ENCODE results near the gene NBAS. TPM values are rescaled to one million over a fixed set of nuclear protein-coding genes. Genes with fewer than 3 reads are reported as not detected.

Gene NBAS
- total and polyA plus RNA-seq, 2 of the 4 experiments (the other 2 are of a cell fraction), result 22.3 to 105 TPM

DNA sequence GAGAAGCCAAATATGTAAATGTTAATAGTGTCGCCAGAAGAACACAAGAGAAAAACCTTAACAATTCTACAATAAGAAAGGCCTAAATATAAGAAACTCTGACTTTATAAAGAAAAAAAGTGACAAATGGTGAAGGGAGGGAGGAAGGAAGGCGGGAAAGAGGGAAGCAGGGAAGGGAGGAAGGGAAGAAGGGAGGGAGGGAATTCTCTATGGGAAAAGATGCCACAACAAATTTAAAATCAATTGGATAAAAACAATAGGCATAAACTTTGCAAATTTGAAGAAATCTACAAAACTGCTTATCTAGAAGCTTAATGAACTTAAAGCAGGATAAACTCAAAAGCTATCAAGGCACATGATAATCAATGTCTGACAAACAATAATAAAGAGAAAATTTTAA, 16.9 kb downstream of the NBAS start (continued):
- TF ChIP-seq, protein P1, sequence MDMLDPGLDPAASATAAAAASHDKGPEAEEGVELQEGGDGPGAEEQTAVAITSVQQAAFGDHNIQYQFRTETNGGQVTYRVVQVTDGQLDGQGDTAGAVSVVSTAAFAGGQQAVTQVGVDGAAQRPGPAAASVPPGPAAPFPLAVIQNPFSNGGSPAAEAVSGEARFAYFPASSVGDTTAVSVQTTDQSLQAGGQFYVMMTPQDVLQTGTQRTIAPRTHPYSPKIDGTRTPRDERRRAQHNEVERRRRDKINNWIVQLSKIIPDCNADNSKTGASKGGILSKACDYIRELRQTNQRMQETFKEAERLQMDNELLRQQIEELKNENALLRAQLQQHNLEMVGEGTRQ (IDR thresholded peaks at IDR 0.05; ENCODE audit: low read depth, low read length), result no peak
- no peak for TF ChIP-seq RAD21 (IDR thresholded peaks at IDR 0.05; ENCODE audit: low read length)

DNA sequence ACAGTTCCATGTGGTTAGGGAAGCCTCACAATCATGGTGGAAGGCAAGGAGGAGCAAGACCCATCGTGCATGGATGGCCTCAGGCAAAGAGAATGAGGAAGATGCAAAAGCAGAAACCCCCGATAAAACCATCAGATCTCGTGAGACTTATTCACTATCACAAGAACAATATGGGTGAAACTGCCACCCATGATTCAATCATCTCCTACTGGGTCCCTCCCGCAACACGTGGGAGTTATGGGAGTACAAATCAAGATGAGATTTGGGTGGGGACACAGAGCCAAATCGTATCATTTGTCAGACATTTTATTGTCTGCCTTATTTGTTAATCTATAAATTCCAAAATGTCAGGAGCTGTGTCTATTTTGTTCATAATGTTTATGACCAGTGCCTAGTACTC, 17.6 kb downstream of the NBAS start:
- no peaks in the 10 kb centered on the region for H3K9me3 ChIP-seq (ENCODE audit: control insufficient read depth, insufficient read depth, low read length)
- H3K56ac ChIP-seq (ENCODE audit: extremely low read depth, insufficient read depth, low read length), result no peak overlapping the region
- no peak overlapping the region for H2AFZ ChIP-seq (replicated peaks; ENCODE audit: low read length, poor library complexity)
- no peak overlapping the region for H3K18ac ChIP-seq (ENCODE audit: low read depth, low read length)
- ChIA-PET CTCF (no interaction called here), POLR2A (ENCODE audit: unreplicated experiment) (no interaction called here)
- H2AK9ac ChIP-seq (replicated peaks; ENCODE audit: low read depth, low read length, poor library complexity), result no peak overlapping the region
- H4K8ac ChIP-seq (ENCODE audit: low read depth in 2 of 2, low read length in 2 of 2), result no peak overlapping the region
- TF ChIP-seq, protein P1 (IDR thresholded peaks at IDR 0.05; ENCODE audit: low read depth, low read length), result no peak
- TF ChIP-seq, protein P2, sequence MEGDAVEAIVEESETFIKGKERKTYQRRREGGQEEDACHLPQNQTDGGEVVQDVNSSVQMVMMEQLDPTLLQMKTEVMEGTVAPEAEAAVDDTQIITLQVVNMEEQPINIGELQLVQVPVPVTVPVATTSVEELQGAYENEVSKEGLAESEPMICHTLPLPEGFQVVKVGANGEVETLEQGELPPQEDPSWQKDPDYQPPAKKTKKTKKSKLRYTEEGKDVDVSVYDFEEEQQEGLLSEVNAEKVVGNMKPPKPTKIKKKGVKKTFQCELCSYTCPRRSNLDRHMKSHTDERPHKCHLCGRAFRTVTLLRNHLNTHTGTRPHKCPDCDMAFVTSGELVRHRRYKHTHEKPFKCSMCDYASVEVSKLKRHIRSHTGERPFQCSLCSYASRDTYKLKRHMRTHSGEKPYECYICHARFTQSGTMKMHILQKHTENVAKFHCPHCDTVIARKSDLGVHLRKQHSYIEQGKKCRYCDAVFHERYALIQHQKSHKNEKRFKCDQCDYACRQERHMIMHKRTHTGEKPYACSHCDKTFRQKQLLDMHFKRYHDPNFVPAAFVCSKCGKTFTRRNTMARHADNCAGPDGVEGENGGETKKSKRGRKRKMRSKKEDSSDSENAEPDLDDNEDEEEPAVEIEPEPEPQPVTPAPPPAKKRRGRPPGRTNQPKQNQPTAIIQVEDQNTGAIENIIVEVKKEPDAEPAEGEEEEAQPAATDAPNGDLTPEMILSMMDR (conservative IDR thresholded peaks at IDR 0.05; ENCODE audit: low read depth, low read length), result no peak
- TF ChIP-seq, protein P3, sequence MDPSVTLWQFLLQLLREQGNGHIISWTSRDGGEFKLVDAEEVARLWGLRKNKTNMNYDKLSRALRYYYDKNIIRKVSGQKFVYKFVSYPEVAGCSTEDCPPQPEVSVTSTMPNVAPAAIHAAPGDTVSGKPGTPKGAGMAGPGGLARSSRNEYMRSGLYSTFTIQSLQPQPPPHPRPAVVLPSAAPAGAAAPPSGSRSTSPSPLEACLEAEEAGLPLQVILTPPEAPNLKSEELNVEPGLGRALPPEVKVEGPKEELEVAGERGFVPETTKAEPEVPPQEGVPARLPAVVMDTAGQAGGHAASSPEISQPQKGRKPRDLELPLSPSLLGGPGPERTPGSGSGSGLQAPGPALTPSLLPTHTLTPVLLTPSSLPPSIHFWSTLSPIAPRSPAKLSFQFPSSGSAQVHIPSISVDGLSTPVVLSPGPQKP (IDR thresholded peaks at IDR 0.05; ENCODE audit: borderline replicate concordance, low read depth, low read length), result no peak
- TF ChIP-seq NFE2L2 (IDR thresholded peaks at IDR 0.05; ENCODE audit: low read depth, low read length), result no peak
- no peak for TF ChIP-seq BHLHE40 (IDR thresholded peaks at IDR 0.05; ENCODE audit: low read depth, low read length)
- no peak overlapping the region for H3K9ac ChIP-seq (ENCODE audit: low read depth, low read length)
- H3K9me1 ChIP-seq (ENCODE audit: insufficient read depth, low read length), result 0 out of 2 replicates have a peak, but pooled peaks cover 3% of the 10 kb centered on the region
- no peak overlapping the region for H3K27ac ChIP-seq (ENCODE audit: insufficient read depth, low read length)
- H2BK20ac ChIP-seq (ENCODE audit: low read depth, low read length), result no peak overlapping the region
- no peaks in the 10 kb centered on the region for H3K27me3 ChIP-seq (ENCODE audit: control insufficient read depth, insufficient read depth, low read length)
- H4K20me1 ChIP-seq (ENCODE audit: insufficient read depth, low read length), result no peaks in the 10 kb centered on the region
- dilution Hi-C loops (cut with HindIII; ENCODE audit: low sequenced_read_pairs, unreplicated experiment), result no loop called here
- intact Hi-C loops (cut with micrococcal nuclease), result no loop called here
- no peak overlapping the region for H4K5ac ChIP-seq (ENCODE audit: low read depth, low read length)
- no peak overlapping the region for H3K23ac ChIP-seq (ENCODE audit: low read depth, low read length)
- no peaks in the 10 kb centered on the region for H3K4me1 ChIP-seq (ENCODE audit: control insufficient read depth, insufficient read depth, low read length)
- WGBS, 2 experiments (ENCODE audit: extremely low coverage in 2 of 2, insufficient read length in 1 of 2), result no CpG with 5 or more reads among the region's 6 CpGs
- no TSS peak for BruUV-seq (replicated peaks)
- no peak overlapping the region for H2BK5ac ChIP-seq (ENCODE audit: low read depth, low read length, poor library complexity, severe bottlenecking)
- no peak overlapping the region for H3K4ac ChIP-seq (ENCODE audit: low read depth, low read length)
- DNase-seq (no peak), ATAC-seq (ENCODE audit: low read depth) (no peak)
- no peak overlapping the region for H2AK5ac ChIP-seq (ENCODE audit: low read depth, low read length)
- H2BK120ac ChIP-seq (ENCODE audit: low read depth, low read length), result no peak overlapping the region
- no peak overlapping the region for H3K4me3 ChIP-seq (ENCODE audit: insufficient read depth, low read depth, low read length)
- 0 out of 2 replicates have a peak, but pooled peaks cover 1% of the 10 kb centered on the region for H3K36me3 ChIP-seq (ENCODE audit: control insufficient read depth, insufficient read depth, low read length)
- no peak overlapping the region for H4K91ac ChIP-seq (ENCODE audit: insufficient read depth, low read depth, low read length)
- no peak overlapping the region for H2BK15ac ChIP-seq (ENCODE audit: low read depth, low read length)
- H3K14ac ChIP-seq (replicated peaks; ENCODE audit: low read depth, low read length), result no peak overlapping the region
- in situ Hi-C loops (cut with MboI; ENCODE audit: low sequenced_read_pairs), result no loop called here
- H3K79me1 ChIP-seq (ENCODE audit: low read depth in 1 of 2, low read length in 2 of 2), result peaks cover 3 to 18% of the 10 kb centered on the region in 2 experiments; a peak in 3 of 4 replicates
- no peak overlapping the region for H3K4me2 ChIP-seq (ENCODE audit: low read depth, low read length)

Measured in IMR-90 (cell line).